Measurements from ENCODE around the gene ZNF385B.

The ZNF385B gene

DNA sequence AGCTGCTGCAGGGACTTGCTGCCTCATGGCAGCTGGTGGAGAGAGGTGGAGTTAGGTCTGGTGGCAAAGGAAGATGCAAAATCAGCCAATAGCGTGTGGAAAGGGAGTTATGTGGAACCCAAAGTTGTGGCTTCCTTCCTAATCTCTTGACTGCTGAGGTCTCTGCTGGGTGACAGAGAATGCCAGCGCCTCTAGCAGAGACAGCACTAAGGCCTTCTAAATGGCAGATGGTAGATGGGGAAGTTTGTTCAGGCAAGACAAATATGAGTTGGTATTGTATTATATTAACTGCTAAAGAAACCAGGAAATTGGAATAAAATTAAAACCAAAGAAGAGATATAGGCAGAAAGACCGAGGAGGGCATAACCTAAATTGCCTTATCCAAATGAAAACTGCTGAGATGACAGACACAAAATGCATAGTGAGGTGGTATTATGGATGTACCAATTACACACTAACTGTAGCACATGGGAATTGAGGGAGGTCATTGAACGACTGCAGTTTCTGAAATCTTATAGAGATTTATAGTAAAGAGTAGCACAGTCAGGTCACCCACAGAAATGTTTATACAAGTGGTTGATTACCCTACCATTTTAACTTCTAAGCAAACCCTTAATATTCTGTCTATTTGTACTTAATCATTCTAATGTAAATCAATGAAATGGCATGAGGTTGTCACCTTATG lies 350.2 kb downstream of the ZNF385B start:
- Histone ChIP-seq H3K9ac (ENCODE audit: low read length) (no peak overlapping the region), H3K27me3 (ENCODE audit: insufficient read depth, low read length) (no peaks in the 10 kb centered on the region), H2BK120ac (ENCODE audit: insufficient read depth, low read length, poor library complexity) (peak overlapping the region; percentile 3), H3K9me3 (ENCODE audit: insufficient read depth, low read depth, low read length) (no peaks in the 10 kb centered on the region), H3K36me3 (ENCODE audit: control insufficient read depth in 1 of 2, insufficient read depth in 2 of 2, low read length in 2 of 2) (no peaks in the 10 kb centered on the region), H3K23ac (ENCODE audit: low read length) (no peak overlapping the region), H3K79me2 (ENCODE audit: control insufficient read depth, insufficient read depth, low read length, poor library complexity) (no peaks in the 10 kb centered on the region), H3K18ac (ENCODE audit: low read length) (no peak overlapping the region), H3K14ac (ENCODE audit: low read length) (no peak overlapping the region), H3K79me1 (ENCODE audit: low read length) (no peaks in the 10 kb centered on the region), H3K4ac (ENCODE audit: low read depth, low read length) (no peak overlapping the region), H4K12ac (ENCODE audit: low read depth, low read length) (no peak overlapping the region), H3K4me2 (ENCODE audit: low read length) (no peak overlapping the region), H4K8ac (ENCODE audit: low read depth, low read length) (no peak overlapping the region), H2AK5ac (ENCODE audit: low read length) (no peak overlapping the region), H3K27ac (ENCODE audit: low read depth, low read length) (no peak overlapping the region), H4K91ac (ENCODE audit: low read depth, low read length) (no peak overlapping the region), H2AFZ (ENCODE audit: insufficient read depth, low read length, poor library complexity) (no peak overlapping the region), H2BK5ac (ENCODE audit: low read depth, low read length, poor library complexity) (no peak overlapping the region), H2BK12ac (ENCODE audit: low read length) (no peak overlapping the region), H3K4me3 (ENCODE audit: low read depth, low read length) (no peak overlapping the region), H3K4me1 (ENCODE audit: control insufficient read depth in 1 of 2, insufficient read depth in 2 of 2, low read length in 2 of 2) (no peaks in the 10 kb centered on the region)
- no CpG with 5 or more reads among the region's 4 CpGs for WGBS (ENCODE audit: extremely low coverage, insufficient coverage, insufficient read length)
- no peak for DNase-seq

DNA sequence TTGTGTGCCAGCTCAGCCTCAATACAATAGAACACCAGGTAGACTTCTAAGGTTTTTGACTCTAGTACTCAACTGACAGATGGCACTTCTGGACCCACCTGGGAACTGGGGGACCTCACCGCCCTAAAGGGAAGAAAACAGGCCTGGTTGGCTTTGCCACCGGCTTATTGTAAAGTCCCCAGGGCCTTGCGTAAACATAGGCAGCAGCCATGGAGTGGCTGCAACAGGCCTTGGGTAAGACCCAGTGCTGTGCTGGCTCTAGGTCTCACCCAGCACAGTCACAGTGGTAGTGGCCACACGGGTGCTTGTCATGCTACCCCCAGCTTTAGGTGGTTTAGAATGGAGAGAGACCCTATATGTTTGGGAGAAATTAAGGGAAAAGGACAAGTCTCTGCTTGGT lies 366.1 kb downstream of the ZNF385B start:
- no peak overlapping the region for H3K4me2 ChIP-seq (ENCODE audit: low read length)
- no peak overlapping the region for H3K14ac ChIP-seq (ENCODE audit: low read length)
- no CpG with 5 or more reads among the region's 4 CpGs for WGBS (ENCODE audit: extremely low coverage, insufficient coverage, insufficient read length)
- no peaks in the 10 kb centered on the region for H3K79me1 ChIP-seq (ENCODE audit: low read length)
- H2AFZ ChIP-seq (ENCODE audit: insufficient read depth, low read length, poor library complexity) = no peak overlapping the region
- no peak for DNase-seq
- no peak overlapping the region for H4K8ac ChIP-seq (ENCODE audit: low read depth, low read length)
- H4K12ac ChIP-seq (ENCODE audit: low read depth, low read length) = no peak overlapping the region
- no peak overlapping the region for H3K9ac ChIP-seq (ENCODE audit: low read length)
- no peaks in the 10 kb centered on the region for H3K79me2 ChIP-seq (ENCODE audit: control insufficient read depth, insufficient read depth, low read length, poor library complexity)
- H2BK12ac ChIP-seq (ENCODE audit: low read length) = no peak overlapping the region
- no peaks in the 10 kb centered on the region for H3K36me3 ChIP-seq (ENCODE audit: control insufficient read depth in 1 of 2, insufficient read depth in 2 of 2, low read length in 2 of 2)
- H3K23ac ChIP-seq (ENCODE audit: low read length) = no peak overlapping the region
- H2AK5ac ChIP-seq (ENCODE audit: low read length) = no peak overlapping the region
- no peaks in the 10 kb centered on the region for H3K4me1 ChIP-seq (ENCODE audit: control insufficient read depth in 1 of 2, insufficient read depth in 2 of 2, low read length in 2 of 2)
- H3K27me3 ChIP-seq (ENCODE audit: insufficient read depth, low read length) = no peaks in the 10 kb centered on the region
- H3K18ac ChIP-seq (ENCODE audit: low read length) = no peak overlapping the region
- H3K4me3 ChIP-seq (ENCODE audit: low read depth, low read length) = no peak overlapping the region
- H3K4ac ChIP-seq (ENCODE audit: low read depth, low read length) = no peak overlapping the region
- H2BK120ac ChIP-seq (ENCODE audit: insufficient read depth, low read length, poor library complexity) = no peak overlapping the region
- H4K91ac ChIP-seq (ENCODE audit: low read depth, low read length) = no peak overlapping the region
- no peak overlapping the region for H2BK5ac ChIP-seq (ENCODE audit: low read depth, low read length, poor library complexity)
- H3K27ac ChIP-seq (ENCODE audit: low read depth, low read length) = no peak overlapping the region
- H3K9me3 ChIP-seq (ENCODE audit: insufficient read depth, low read depth, low read length) = no peaks in the 10 kb centered on the region

DNA sequence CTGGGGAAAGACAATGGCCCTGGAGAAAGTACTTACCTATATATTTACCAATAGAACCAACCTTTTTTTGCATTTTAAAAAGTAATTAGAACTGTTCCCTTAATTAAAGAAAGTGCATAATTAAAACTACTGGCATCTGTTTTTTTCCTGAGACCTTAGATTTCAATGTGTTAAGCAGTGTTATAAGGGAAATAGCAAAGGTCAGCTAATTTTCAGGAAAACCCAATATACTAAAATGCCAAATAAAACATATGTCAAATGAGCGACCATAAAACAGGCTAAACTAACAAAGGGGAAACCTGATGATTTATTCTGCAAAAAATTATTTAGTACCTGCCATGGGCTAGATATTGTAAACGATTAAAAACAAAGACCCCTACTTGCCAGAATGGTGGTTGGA lies 372.8 kb downstream of the ZNF385B start:
- Histone ChIP-seq H4K8ac (ENCODE audit: low read depth, low read length) (no peak overlapping the region), H2BK120ac (ENCODE audit: insufficient read depth, low read length, poor library complexity) (no peak overlapping the region), H3K9me3 (ENCODE audit: insufficient read depth, low read depth, low read length) (no peaks in the 10 kb centered on the region), H3K23ac (ENCODE audit: low read length) (no peak overlapping the region), H4K91ac (ENCODE audit: low read depth, low read length) (no peak overlapping the region), H3K36me3 (ENCODE audit: control insufficient read depth in 1 of 2, insufficient read depth in 2 of 2, low read length in 2 of 2) (no peaks in the 10 kb centered on the region), H3K27ac (ENCODE audit: low read depth, low read length) (no peak overlapping the region), H3K4me1 (ENCODE audit: control insufficient read depth in 1 of 2, insufficient read depth in 2 of 2, low read length in 2 of 2) (no peaks in the 10 kb centered on the region), H2AFZ (ENCODE audit: insufficient read depth, low read length, poor library complexity) (no peak overlapping the region), H4K12ac (ENCODE audit: low read depth, low read length) (no peak overlapping the region), H2BK12ac (ENCODE audit: low read length) (no peak overlapping the region), H3K4ac (ENCODE audit: low read depth, low read length) (no peak overlapping the region), H3K79me1 (ENCODE audit: low read length) (no peaks in the 10 kb centered on the region), H3K14ac (ENCODE audit: low read length) (no peak overlapping the region), H2AK5ac (ENCODE audit: low read length) (no peak overlapping the region), H3K9ac (ENCODE audit: low read length) (no peak overlapping the region), H2BK5ac (ENCODE audit: low read depth, low read length, poor library complexity) (no peak overlapping the region), H3K18ac (ENCODE audit: low read length) (no peak overlapping the region), H3K27me3 (ENCODE audit: insufficient read depth, low read length) (no peaks in the 10 kb centered on the region), H3K4me3 (ENCODE audit: low read depth, low read length) (no peak overlapping the region), H3K4me2 (ENCODE audit: low read length) (no peak overlapping the region), H3K79me2 (ENCODE audit: control insufficient read depth, insufficient read depth, low read length, poor library complexity) (no peaks in the 10 kb centered on the region)
- no peak for DNase-seq
- no CpG with 5 or more reads among the region's 2 CpGs for WGBS (ENCODE audit: extremely low coverage, insufficient coverage, insufficient read length)

DNA sequence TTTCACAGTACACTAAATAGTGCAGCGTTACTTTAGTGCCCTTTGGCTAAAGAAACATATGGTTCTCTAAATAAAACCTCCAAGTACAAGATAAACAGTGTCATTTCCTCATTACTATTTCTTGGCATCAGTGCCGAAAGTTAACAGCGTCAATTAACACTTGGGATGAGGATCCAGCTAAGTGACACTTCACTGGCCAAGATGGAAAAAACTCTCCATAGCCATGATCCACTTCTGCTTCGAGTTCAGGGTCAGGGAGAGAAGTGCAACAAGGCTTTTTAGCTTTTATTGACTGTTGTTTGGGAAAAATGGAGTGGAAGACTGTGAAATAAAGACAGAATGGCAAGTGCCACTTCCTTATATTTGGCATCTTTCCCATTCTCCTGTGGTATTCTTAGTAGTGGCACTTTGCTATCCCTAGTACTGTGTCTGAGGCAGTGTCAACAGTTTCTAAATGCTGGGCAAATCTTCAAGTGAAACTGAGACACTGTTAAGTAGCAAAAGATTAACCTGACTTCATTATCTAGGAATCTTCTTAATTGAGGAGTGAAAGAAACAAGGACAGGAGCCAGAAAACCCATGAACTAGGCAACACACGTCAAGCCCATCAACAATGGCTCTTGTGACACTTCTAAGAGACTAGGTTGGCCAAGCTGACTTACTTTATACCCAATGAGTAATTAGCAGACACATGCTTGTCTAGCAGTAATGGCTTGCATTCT lies 374.2 kb downstream of the ZNF385B start:
- Histone ChIP-seq H3K4me3 (ENCODE audit: low read depth, low read length) (no peak overlapping the region), H3K9ac (ENCODE audit: low read length) (no peak overlapping the region), H3K79me2 (ENCODE audit: control insufficient read depth, insufficient read depth, low read length, poor library complexity) (no peaks in the 10 kb centered on the region), H3K27me3 (ENCODE audit: insufficient read depth, low read length) (no peaks in the 10 kb centered on the region), H3K14ac (ENCODE audit: low read length) (no peak overlapping the region), H2BK120ac (ENCODE audit: insufficient read depth, low read length, poor library complexity) (no peak overlapping the region), H4K12ac (ENCODE audit: low read depth, low read length) (no peak overlapping the region), H3K4me1 (ENCODE audit: control insufficient read depth in 1 of 2, insufficient read depth in 2 of 2, low read length in 2 of 2) (no peaks in the 10 kb centered on the region), H2BK12ac (ENCODE audit: low read length) (no peak overlapping the region), H2AK5ac (ENCODE audit: low read length) (no peak overlapping the region), H3K79me1 (ENCODE audit: low read length) (no peaks in the 10 kb centered on the region), H2BK5ac (ENCODE audit: low read depth, low read length, poor library complexity) (no peak overlapping the region), H3K4ac (ENCODE audit: low read depth, low read length) (no peak overlapping the region), H2AFZ (ENCODE audit: insufficient read depth, low read length, poor library complexity) (no peak overlapping the region), H3K4me2 (ENCODE audit: low read length) (no peak overlapping the region), H3K18ac (ENCODE audit: low read length) (no peak overlapping the region), H3K23ac (ENCODE audit: low read length) (no peak overlapping the region), H3K36me3 (ENCODE audit: control insufficient read depth in 1 of 2, insufficient read depth in 2 of 2, low read length in 2 of 2) (no peaks in the 10 kb centered on the region), H4K91ac (ENCODE audit: low read depth, low read length) (no peak overlapping the region), H3K9me3 (ENCODE audit: insufficient read depth, low read depth, low read length) (no peaks in the 10 kb centered on the region), H3K27ac (ENCODE audit: low read depth, low read length) (no peak overlapping the region), H4K8ac (ENCODE audit: low read depth, low read length) (no peak overlapping the region)
- WGBS (ENCODE audit: extremely low coverage, insufficient coverage, insufficient read length) = no CpG with 5 or more reads among the region's 5 CpGs
- no peak for DNase-seq
